Panc1 (cell line): Measurements from ENCODE around the gene TMEM200C. TPM values are rescaled to one million over a fixed set of nuclear protein-coding genes. Genes with fewer than 3 reads are reported as not detected.

ENCODE experiments used
- ATAC-seq: fragments of 200-7000 bp; cut with Tn5 transposase; 2 replicates; pipeline ENCODE4 v1.9.1; 2020; ENCODE audit warnings: mild to moderate bottlenecking, moderate library complexity
- BruUV-seq: library from RNA; stranded (reverse); fragments of 400-500 nt; replicated peaks from 2 replicates; lab custom pipeline; 2021; lab: Mats Ljungman, UMichigan
- CTCF ChIA-PET: fragments of 300-600 bp; sonication (Branson Sonifier 250); formaldehyde crosslinking; loops from one replicate; lab custom pipeline; 2022; ENCODE audit warnings: antibody characterized with exemption; lab: Charles Lee
- POLR2A ChIA-PET: fragments of 300-600 bp; sonication (Branson Sonifier 250); formaldehyde crosslinking; loops from one replicate; lab custom pipeline; 2022; ENCODE audit warnings: antibody characterized with exemption; lab: Charles Lee
- DNase-seq: peaks from one replicate; pipeline ENCODE4 v3.0.0-alpha.2; 2010; ENCODE audit warnings: low read depth, low spot score
- H3K27ac ChIP-seq: 2 replicates; pipeline ENCODE4 v1.5.1; 2011; ENCODE audit warnings: mild to moderate bottlenecking, low read length, inconsistent platforms
- H3K27me3 ChIP-seq: fragments of 200-500 bp; sonication (Bioruptor generic); 2 replicates; pipeline ENCODE4 v1.6.0; 2014; ENCODE audit warnings: low read length, inconsistent platforms; ENCODE audit not compliant: control insufficient read depth, insufficient read depth
- H3K36me3 ChIP-seq: fragments of 200-500 bp; sonication (Bioruptor generic); 2 replicates; pipeline ENCODE4 v1.5.1; 2014; ENCODE audit warnings: inconsistent platforms, mild to moderate bottlenecking, low read length, moderate library complexity; ENCODE audit not compliant: control insufficient read depth, insufficient read depth
- H3K4me1 ChIP-seq: 2 replicates; pipeline ENCODE4 v1.5.1; 2011; ENCODE audit warnings: inconsistent platforms, mild to moderate bottlenecking, low read length, moderate library complexity; ENCODE audit not compliant: control insufficient read depth, insufficient read depth
- H3K4me3 ChIP-seq, 2 experiments: 2 replicates each; pipeline ENCODE4 v1.5.1; 2011 to 2012; ENCODE audit warnings: low read depth in 2 of 2, low read length in 2 of 2, mild to moderate bottlenecking in 2 of 2, inconsistent platforms in 1 of 2, moderate library complexity in 1 of 2
- H3K9me3 ChIP-seq: fragments of 200-500 bp; sonication (Bioruptor generic); 2 replicates; pipeline ENCODE4 v1.5.1; 2014; ENCODE audit warnings: low read depth, mild to moderate bottlenecking, inconsistent platforms, low read length, moderate library complexity; ENCODE audit not compliant: control insufficient read depth, insufficient read depth
- POLR2AphosphoS5 ChIP-seq: IDR thresholded peaks from 2 replicates; pipeline ENCODE4 v1.6.1; 2012; ENCODE audit warnings: mild to moderate bottlenecking, low read depth, low read length, moderate library complexity
- SIN3A ChIP-seq: IDR thresholded peaks from 2 replicates; pipeline ENCODE4 v1.6.1; 2012; ENCODE audit warnings: low read depth, mild to moderate bottlenecking, low read length, moderate library complexity, borderline replicate concordance; ENCODE audit not compliant: insufficient read depth
- TCF7L2 ChIP-seq: IDR thresholded peaks from 2 replicates; pipeline ENCODE4 v1.6.1; 2011; ENCODE audit warnings: mild to moderate bottlenecking, low read depth, low read length, inconsistent platforms
- in situ Hi-C: cut with HindIII; loops from 2 replicates; pipeline ENCODE4 v1.10.0; 2016; ENCODE audit warnings: low sequenced_read_pairs, low pct_unique_long_range_greater_than_20kb
- intact Hi-C: fragments of 100-400 bp; cut with micrococcal nuclease; formaldehyde crosslinking; loops from one replicate; pipeline ENCODE4 v1.10.0; 2022; ENCODE audit not compliant: unreplicated experiment
- total RNA-seq: library from RNA; stranded (reverse); gene quantifications from one replicate; pipeline ENCODE4 v1.2.1, GENCODE V29; 2021; ENCODE audit not compliant: unreplicated experiment
- TF ChIP-seq, protein P1 (sequence below): fragments of 450-650 bp; IDR thresholded peaks from 2 replicates; pipeline ENCODE4 v1.5.1; 2017; ENCODE audit warnings: mild to moderate bottlenecking
- TF ChIP-seq, protein P2 (sequence below), 2 experiments: IDR thresholded peaks; 2 replicates each; pipeline ENCODE4 v1.6.1; 2011 to 2012; ENCODE audit warnings: low read depth in 2 of 2, control low read depth in 1 of 2, low read length in 1 of 2, mild to moderate bottlenecking in 1 of 2, moderate library complexity in 1 of 2; ENCODE audit not compliant: insufficient read depth in 1 of 2

Gene TMEM200C
- total RNA-seq, 1 experiment from 2014 or later, result 0.10 TPM

GRCh38 chr18:5893956-5894610, 1.2 kb downstream of the TMEM200C start:
- in situ Hi-C loops, result no loop called here
- H3K4me3 ChIP-seq, result no peak overlapping the region
- POLR2A ChIA-PET, result no interaction called here

DNA sequence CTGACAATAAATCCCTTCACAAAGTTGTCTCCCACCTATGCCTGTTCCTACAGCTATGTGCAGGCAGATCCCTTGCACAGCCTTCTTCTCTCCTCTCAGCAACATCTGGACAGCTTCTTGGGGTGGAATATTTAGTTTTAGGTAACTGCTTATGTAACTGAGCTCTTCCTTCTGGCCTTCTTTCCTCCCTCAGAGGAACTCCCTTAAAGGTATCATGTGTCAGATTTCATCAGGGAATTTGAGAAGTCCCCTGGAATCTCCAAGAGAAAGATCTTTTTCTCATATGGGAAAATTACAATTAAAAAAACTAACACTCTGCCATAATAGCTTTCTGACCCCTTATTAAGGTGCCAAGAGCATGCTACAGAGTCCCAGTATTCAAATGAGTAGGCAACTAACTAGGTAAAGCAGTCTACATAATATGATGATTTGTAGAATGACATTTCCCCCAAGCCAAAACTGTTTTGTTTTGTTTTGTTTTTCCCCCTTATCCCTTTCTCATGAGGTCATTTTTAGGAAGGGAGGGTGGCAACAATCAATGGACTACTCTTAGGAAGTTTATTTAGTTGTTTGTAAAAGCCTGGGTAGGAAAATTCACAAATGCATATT, 2.4 kb downstream of the TMEM200C start:
- TF ChIP-seq POLR2AphosphoS5 (no peak), SIN3A (no peak), TCF7L2 (no peak)
- no peak for DNase-seq
- peaks cover 24% of the 10 kb centered on the region for H3K27me3 ChIP-seq
- ChIA-PET POLR2A (no interaction called here), CTCF (no interaction called here)
- BruUV-seq, result no TSS peak
- H3K4me3 ChIP-seq, result no peak overlapping the region
- H3K9me3 ChIP-seq, result no peaks in the 10 kb centered on the region
- intact Hi-C loops (no loop called here), in situ Hi-C loops (no loop called here)
- H3K27ac ChIP-seq, result no peak overlapping the region
- no peaks in the 10 kb centered on the region; the same call in 1 of the 2 replicates for H3K36me3 ChIP-seq
- ATAC-seq, result no peak
- H3K4me1 ChIP-seq, result no peaks in the 10 kb centered on the region

More at GRCh38 chr18:5893956-5894610, 1.2 kb downstream of the TMEM200C start:
- intact Hi-C loops, result no loop called here
- H3K36me3 ChIP-seq, result no peaks in the 10 kb centered on the region; the same call in 1 of the 2 replicates
- no peak overlapping the region for H3K27ac ChIP-seq
- no peaks in the 10 kb centered on the region for H3K9me3 ChIP-seq
- no peak for TF ChIP-seq TCF7L2
- TF ChIP-seq, protein P1, sequence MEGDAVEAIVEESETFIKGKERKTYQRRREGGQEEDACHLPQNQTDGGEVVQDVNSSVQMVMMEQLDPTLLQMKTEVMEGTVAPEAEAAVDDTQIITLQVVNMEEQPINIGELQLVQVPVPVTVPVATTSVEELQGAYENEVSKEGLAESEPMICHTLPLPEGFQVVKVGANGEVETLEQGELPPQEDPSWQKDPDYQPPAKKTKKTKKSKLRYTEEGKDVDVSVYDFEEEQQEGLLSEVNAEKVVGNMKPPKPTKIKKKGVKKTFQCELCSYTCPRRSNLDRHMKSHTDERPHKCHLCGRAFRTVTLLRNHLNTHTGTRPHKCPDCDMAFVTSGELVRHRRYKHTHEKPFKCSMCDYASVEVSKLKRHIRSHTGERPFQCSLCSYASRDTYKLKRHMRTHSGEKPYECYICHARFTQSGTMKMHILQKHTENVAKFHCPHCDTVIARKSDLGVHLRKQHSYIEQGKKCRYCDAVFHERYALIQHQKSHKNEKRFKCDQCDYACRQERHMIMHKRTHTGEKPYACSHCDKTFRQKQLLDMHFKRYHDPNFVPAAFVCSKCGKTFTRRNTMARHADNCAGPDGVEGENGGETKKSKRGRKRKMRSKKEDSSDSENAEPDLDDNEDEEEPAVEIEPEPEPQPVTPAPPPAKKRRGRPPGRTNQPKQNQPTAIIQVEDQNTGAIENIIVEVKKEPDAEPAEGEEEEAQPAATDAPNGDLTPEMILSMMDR, result no peak
- no peak for TF ChIP-seq POLR2AphosphoS5
- TF ChIP-seq, protein P2, sequence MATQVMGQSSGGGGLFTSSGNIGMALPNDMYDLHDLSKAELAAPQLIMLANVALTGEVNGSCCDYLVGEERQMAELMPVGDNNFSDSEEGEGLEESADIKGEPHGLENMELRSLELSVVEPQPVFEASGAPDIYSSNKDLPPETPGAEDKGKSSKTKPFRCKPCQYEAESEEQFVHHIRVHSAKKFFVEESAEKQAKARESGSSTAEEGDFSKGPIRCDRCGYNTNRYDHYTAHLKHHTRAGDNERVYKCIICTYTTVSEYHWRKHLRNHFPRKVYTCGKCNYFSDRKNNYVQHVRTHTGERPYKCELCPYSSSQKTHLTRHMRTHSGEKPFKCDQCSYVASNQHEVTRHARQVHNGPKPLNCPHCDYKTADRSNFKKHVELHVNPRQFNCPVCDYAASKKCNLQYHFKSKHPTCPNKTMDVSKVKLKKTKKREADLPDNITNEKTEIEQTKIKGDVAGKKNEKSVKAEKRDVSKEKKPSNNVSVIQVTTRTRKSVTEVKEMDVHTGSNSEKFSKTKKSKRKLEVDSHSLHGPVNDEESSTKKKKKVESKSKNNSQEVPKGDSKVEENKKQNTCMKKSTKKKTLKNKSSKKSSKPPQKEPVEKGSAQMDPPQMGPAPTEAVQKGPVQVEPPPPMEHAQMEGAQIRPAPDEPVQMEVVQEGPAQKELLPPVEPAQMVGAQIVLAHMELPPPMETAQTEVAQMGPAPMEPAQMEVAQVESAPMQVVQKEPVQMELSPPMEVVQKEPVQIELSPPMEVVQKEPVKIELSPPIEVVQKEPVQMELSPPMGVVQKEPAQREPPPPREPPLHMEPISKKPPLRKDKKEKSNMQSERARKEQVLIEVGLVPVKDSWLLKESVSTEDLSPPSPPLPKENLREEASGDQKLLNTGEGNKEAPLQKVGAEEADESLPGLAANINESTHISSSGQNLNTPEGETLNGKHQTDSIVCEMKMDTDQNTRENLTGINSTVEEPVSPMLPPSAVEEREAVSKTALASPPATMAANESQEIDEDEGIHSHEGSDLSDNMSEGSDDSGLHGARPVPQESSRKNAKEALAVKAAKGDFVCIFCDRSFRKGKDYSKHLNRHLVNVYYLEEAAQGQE (IDR thresholded peaks at IDR 0.05; ENCODE audit: insufficient read depth in 1 of 2, low read depth in 2 of 2, low read length in 1 of 2), result no peak
- TF ChIP-seq SIN3A, result no peak
- DNase-seq (no peak), ATAC-seq (no peak)
- no peaks in the 10 kb centered on the region for H3K4me1 ChIP-seq
- CTCF ChIA-PET, result no interaction called here
- H3K27me3 ChIP-seq, result peaks cover 24% of the 10 kb centered on the region
- no TSS peak for BruUV-seq

DNA sequence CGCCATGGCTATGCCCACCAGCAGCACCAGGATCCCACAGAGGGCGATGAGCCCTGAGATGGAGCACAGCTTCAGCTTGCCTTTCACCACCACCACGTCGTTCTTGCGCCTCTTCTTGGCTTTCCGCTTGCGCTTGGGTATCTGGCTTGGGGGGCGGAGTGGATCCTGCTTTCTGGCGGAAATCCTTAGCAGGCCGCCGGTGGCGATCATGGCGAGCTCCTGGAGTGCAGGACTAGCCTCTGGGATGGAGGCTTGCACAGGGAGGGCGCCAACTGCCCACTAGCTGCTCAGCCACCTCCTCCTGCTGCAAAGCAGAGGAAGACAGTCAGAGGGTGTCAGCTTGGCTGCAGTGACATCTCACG, 3.5 kb downstream of the TMEM200C start:
- ChIA-PET CTCF (no interaction called here), POLR2A (no interaction called here)
- Histone ChIP-seq H3K27ac (no peak overlapping the region), H3K36me3 (no peaks in the 10 kb centered on the region; the same call in 1 of the 2 replicates), H3K9me3 (no peaks in the 10 kb centered on the region), H3K27me3 (peaks cover 21% of the 10 kb centered on the region), H3K4me3 (no peak overlapping the region), H3K4me1 (no peaks in the 10 kb centered on the region)
- ATAC-seq (no peak), DNase-seq (no peak)
- in situ Hi-C loops, result no loop called here
- BruUV-seq, result no TSS peak
- intact Hi-C loops, result no loop called here
- TF ChIP-seq, protein P2 (IDR thresholded peaks at IDR 0.05; ENCODE audit: insufficient read depth in 1 of 2, low read depth in 2 of 2, low read length in 1 of 2), result no peak
- TF ChIP-seq, protein P1, result no peak
- TF ChIP-seq POLR2AphosphoS5 (no peak), TCF7L2 (no peak), SIN3A (no peak)
